IPS-18c (cell line): Measurements from ENCODE around the gene OR2T11.
"Not testable (repeated sequence)": the region's sequence is repeated elsewhere in the genome, so short reads cannot be mapped to it uniquely, and the experiment has no call there.

Experiments used
- H3K4me3 ChIP-seq: 2 replicates; pipeline ENCODE4 v1.7.0; 2013; ENCODE audit warnings: low read depth, mild to moderate bottlenecking, low read length, moderate library complexity; ENCODE audit not compliant: insufficient read depth
- H3K9me3 ChIP-seq: one replicate; pipeline ENCODE4 v1.6.1; 2013; ENCODE audit warnings: mild to moderate bottlenecking, low read length, moderate library complexity; ENCODE audit not compliant: control insufficient read depth, insufficient read depth

OR2T11 gene

DNA sequence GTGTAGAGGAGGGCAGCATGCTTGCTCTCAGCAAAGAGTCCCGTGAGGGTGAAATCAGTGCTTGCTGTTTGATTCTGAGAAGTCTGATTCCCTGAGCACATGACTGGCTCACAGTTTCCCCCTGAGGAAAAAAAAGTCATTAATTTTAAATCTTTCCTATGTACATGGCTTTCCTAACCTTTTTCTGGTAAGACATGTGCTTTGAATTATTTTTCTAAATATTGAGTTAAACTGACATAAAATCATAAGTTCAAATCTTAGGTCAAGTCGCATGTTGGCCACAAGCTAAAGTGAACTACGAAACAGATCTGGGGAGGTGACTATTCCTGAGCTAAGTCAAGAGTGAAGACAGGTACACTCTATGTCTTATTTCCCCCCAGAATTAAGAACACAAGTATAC is 60.2 kb downstream of the OR2T11 start, which contains the start of gene OR2T34:
OR2T34 (minus strand) TSS at position 101 of the 400 bp plus-strand sequence; CDS start at position 101, 0 bp downstream.
- not testable (repeated sequence) for H3K4me3 ChIP-seq, H3K9me3 ChIP-seq

DNA sequence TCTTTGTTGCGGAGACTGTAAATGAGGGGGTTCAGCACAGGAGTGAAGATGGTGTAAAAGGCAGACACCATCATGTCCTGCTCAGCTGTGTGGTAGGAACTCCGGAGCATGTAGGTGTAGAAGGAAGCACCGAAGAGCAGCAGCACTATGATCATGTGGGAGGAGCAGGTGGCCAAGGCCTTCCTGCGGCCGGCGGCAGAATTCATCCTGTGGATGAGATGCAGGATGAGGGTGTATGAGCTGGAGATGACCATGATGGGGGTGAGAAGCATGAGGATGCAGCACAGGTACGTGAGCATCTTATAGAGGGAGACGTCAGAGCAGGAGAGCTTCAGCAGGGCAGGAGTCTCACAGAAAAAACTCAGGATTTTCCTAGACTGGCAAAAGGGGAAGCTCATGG is 61.0 kb downstream of the OR2T11 start:
- H3K9me3 ChIP-seq = not testable (repeated sequence)

More for the DNA sequence above, 61.0 kb downstream of the OR2T11 start:
- H3K4me3 ChIP-seq = not testable (repeated sequence)
